Prostate gland (tissue), 2 donors: Measurements from ENCODE around the gene CABP2. TPM values are rescaled to one million over a fixed set of nuclear protein-coding genes. Genes with fewer than 3 reads are reported as not detected.
"Not testable (repeated sequence)": the region's sequence is repeated elsewhere in the genome, so short reads cannot be mapped to it uniquely, and the experiment has no call there.

ENCODE experiments used
- DNase-seq: peaks from one replicate; pipeline ENCODE4 v3.0.0-alpha.2; 2019; ENCODE audit warnings: low spot score
- H3K27ac ChIP-seq, 2 donors: fragments of 200-600 bp; sonication (generic); 2 replicates each; pipeline ENCODE4 v1.5.1; 2017 to 2019
- H3K27me3 ChIP-seq: fragments of 200-600 bp; sonication (generic); replicated peaks from 2 replicates; pipeline ENCODE4 v1.5.1; 2019; ENCODE audit not compliant: insufficient read depth
- H3K36me3 ChIP-seq, 2 donors: fragments of 200-600 bp; sonication (generic); 1 replicate in 1 of 2; 2 replicates in 1 of 2; pipeline versions ENCODE4 v1.5.1 to v1.8.1; 2017 to 2019
- H3K4me1 ChIP-seq: fragments of 200-600 bp; sonication (generic); replicated peaks from 2 replicates; pipeline ENCODE4 v1.5.1; 2019
- H3K4me3 ChIP-seq, 2 donors: fragments of 200-600 bp; sonication (generic); 2 replicates each; pipeline ENCODE4 v1.5.1; 2017 to 2019
- H3K9me3 ChIP-seq: fragments of 200-600 bp; sonication (generic); 2 replicates; pipeline ENCODE4 v1.5.1; 2017
- POLR2A ChIP-seq: fragments of 450-650 bp; IDR thresholded peaks from one replicate; pipeline ENCODE4 v1.6.1; 2016; ENCODE audit warnings: antibody characterized with exemption, mild to moderate bottlenecking
- POLR2AphosphoS5 ChIP-seq: sonication (generic); formaldehyde crosslinking; IDR thresholded peaks from one replicate; pipeline ENCODE4 v1.6.1; 2017; ENCODE audit warnings: antibody characterized with exemption
- WGBS: methylation state at CpG from one replicate; pipeline ENCODE4 v1.1.5; 2018; 5-methylcytosine and 5-hydroxymethylcytosine counted together
- intact Hi-C: fragments of 100-400 bp; cut with DNase I; formaldehyde crosslinking; loops from one replicate; pipeline ENCODE4 v1.14.2; 2022
- total RNA-seq, 2 donors: library from RNA; depleted of rRNA; stranded (reverse); fragments of >200 nt; gene quantifications; one replicate each; pipeline ENCODE4 v1.1.0, GENCODE V29; 2016
- TF ChIP-seq, protein P1 (sequence below), 4 experiments: fragments of 200-600 bp in 2 of 4; fragments of 450-650 bp in 2 of 4; sonication (generic) in 2 of 4; IDR thresholded peaks; 1 replicate in 3 of 4; 2 replicates in 1 of 4; pipeline ENCODE4 v1.5.1; 2016 to 2019; ENCODE audit warnings: antibody characterized with exemption in 4 of 4, mild to moderate bottlenecking in 2 of 4, moderate library complexity in 2 of 4

The CABP2 gene
- total RNA-seq, 2 donors from 2014 or later, result not detected

DNA sequence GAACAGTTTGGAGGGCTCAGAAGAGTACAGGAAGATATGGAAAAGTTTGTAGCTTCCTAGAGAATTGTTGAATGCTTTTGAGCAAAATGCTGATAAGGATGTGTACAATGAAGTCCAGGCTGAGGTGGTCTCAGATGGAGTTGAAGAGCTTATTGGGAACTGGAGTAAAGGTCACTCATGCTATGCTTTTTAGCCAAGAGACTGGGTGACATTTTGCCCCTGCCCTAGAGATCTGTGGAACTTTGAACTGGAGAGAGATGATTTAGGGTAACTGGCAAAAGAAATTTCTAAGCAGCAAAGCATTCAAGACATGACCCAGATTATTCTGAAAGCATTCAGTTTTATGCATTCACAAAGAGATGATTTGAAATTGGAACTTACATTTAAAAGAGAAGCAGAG is 27.9 kb upstream of the CABP2 start:
- intact Hi-C loops, result no loop called here
- H3K27ac ChIP-seq, result no peak overlapping the region
- no peak for TF ChIP-seq POLR2AphosphoS5
- TF ChIP-seq POLR2A, result no peak
- TF ChIP-seq, protein P1, sequence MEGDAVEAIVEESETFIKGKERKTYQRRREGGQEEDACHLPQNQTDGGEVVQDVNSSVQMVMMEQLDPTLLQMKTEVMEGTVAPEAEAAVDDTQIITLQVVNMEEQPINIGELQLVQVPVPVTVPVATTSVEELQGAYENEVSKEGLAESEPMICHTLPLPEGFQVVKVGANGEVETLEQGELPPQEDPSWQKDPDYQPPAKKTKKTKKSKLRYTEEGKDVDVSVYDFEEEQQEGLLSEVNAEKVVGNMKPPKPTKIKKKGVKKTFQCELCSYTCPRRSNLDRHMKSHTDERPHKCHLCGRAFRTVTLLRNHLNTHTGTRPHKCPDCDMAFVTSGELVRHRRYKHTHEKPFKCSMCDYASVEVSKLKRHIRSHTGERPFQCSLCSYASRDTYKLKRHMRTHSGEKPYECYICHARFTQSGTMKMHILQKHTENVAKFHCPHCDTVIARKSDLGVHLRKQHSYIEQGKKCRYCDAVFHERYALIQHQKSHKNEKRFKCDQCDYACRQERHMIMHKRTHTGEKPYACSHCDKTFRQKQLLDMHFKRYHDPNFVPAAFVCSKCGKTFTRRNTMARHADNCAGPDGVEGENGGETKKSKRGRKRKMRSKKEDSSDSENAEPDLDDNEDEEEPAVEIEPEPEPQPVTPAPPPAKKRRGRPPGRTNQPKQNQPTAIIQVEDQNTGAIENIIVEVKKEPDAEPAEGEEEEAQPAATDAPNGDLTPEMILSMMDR (IDR thresholded peaks at IDR 0.05), result no peak

DNA sequence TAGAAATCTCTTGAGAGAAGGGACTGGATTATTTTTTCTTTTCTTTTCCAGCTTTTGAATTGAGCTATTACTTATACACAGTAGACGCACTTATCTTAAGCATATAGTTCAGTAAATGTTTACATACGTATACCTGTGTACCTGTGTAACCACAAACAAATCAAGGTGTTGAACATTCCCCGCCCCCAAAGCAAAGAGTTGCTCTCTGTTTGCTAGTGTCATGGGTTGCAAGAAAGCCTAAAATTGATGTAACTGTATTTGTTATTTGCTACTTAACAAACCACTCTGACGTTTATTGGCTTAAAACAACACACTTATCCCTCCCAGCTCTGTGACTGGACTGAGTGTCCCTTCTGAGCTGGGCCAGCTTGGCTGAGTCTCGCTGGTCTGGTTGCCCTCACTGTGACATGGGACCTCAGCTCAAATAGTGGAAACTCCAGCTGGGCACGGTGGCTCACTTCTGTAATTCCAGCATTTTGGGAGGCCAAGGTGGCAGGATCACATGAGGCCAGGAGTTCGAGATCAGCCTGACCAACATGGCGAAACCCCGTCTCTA is 25.4 kb upstream of the CABP2 start:
- Histone ChIP-seq H3K4me1 (no peaks in the 10 kb centered on the region), H3K27ac (no peak overlapping the region), H3K9me3 (no peaks in the 10 kb centered on the region), H3K27me3 (no peaks in the 10 kb centered on the region), H3K4me3 (no peak overlapping the region), H3K36me3 (no peaks in the 10 kb centered on the region)
- intact Hi-C loops, result no loop called here
- WGBS, result 77% methylated on average over 9 of the region's 9 CpGs
- DNase-seq, result no peak
- TF ChIP-seq POLR2A, result no peak
- no peak for TF ChIP-seq POLR2AphosphoS5
- TF ChIP-seq, protein P1 (IDR thresholded peaks at IDR 0.05), result no peak

More for the DNA sequence above, 27.9 kb upstream of the CABP2 start:
- Histone ChIP-seq H3K4me3 (no peak overlapping the region), H3K27me3 (no peaks in the 10 kb centered on the region), H3K9me3 (no peaks in the 10 kb centered on the region), H3K4me1 (no peaks in the 10 kb centered on the region), H3K36me3 (no peaks in the 10 kb centered on the region)
- no peak for DNase-seq

DNA sequence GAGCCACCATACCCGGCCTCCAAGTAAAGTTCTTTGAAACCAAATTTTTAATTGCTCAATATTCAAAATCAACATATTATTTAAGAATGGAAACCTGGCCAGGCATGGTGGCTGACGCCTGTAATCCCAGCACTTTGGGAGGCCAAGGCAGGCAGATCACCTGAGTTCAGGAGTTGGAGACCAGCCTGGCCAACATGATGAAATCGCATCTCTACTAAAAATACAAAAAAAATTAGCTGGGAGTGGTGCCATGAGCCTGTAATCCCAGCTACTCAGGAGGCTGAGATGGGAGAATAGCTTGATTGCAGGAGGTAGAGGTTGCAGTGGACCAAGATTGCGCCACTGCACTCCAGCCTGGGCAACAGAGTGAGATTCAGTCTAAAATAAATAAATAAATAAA is 24.9 kb upstream of the CABP2 start:
- DNase-seq, H3K27ac ChIP-seq, H3K9me3 ChIP-seq, H3K4me1 ChIP-seq, H3K27me3 ChIP-seq, intact Hi-C loops, H3K36me3 ChIP-seq, H3K4me3 ChIP-seq: not testable (repeated sequence)
- 88% methylated on average over 4 of the region's 4 CpGs for WGBS

DNA sequence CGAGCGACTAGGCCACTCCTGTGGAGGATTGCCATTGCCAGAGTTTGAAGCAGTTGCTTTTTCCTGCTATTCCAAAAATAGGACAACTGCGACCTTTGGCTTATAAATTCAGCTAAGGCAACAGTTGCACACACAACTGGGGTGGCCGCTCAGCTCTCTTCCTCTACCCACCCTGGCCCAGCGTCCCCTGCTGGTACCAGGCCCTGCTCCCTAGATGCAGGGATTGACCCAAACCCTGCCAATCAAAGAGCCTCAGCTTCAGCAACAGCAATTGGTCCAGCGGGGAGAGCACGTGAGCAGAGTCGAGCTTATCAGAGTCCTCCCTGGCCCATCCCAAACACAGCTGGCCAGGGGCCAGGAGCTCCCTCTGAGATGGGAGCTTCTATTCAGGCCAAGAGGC is 22.0 kb upstream of the CABP2 start:
- Histone ChIP-seq H3K36me3 (no peaks in the 10 kb centered on the region), H3K4me3 (no peak overlapping the region), H3K27ac (no peak overlapping the region), H3K9me3 (no peaks in the 10 kb centered on the region), H3K27me3 (no peaks in the 10 kb centered on the region), H3K4me1 (no peaks in the 10 kb centered on the region)
- WGBS, result 61% methylated on average over 8 of the region's 8 CpGs
- no peak for DNase-seq
- intact Hi-C loops, result no loop called here
- TF ChIP-seq, protein P1 (IDR thresholded peaks at IDR 0.05), result no peak
- TF ChIP-seq POLR2AphosphoS5, result no peak
- no peak for TF ChIP-seq POLR2A

DNA sequence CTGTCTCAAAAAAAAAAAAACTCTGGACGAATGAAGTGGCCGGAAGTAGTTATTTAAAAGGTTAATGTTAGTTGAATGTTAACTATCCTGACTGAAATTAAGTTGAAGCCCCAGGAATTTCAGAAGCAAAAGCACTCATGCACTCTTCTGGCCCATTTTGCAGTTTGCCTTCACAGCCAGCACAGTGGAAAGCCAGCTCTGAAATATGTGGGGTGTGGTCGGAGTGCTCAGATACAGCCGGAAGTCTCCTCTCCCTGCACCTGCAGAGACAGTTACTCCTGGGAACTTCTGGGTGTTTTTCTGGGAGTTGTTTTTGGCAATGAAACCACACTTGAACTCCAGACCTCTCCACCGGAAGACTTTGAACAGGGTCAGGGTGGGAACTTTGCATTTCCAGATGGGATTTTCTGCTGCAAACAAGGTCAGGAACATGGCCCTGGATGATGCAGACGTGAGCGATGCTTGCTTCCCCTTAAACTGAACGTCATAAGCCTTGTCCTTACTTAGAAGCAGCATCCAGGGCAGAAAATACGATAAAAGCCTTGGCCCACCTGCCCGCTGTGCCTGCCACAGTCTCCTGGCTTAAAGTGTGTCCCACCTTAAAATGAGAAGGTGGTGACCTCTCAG is 21.5 kb upstream of the CABP2 start:
- no peaks in the 10 kb centered on the region for H3K36me3 ChIP-seq
- WGBS, result 72% methylated on average over 10 of the region's 10 CpGs
- DNase-seq, result no peak
- intact Hi-C loops, result no loop called here
- no peaks in the 10 kb centered on the region for H3K4me1 ChIP-seq
- H3K27ac ChIP-seq, result no peak overlapping the region
- H3K4me3 ChIP-seq, result no peak overlapping the region
- H3K9me3 ChIP-seq, result no peaks in the 10 kb centered on the region
- no peaks in the 10 kb centered on the region for H3K27me3 ChIP-seq
- TF ChIP-seq POLR2A, result no peak
- no peak for TF ChIP-seq POLR2AphosphoS5
- TF ChIP-seq, protein P1 (IDR thresholded peaks at IDR 0.05), result no peak
